Esophagus muscularis mucosa (tissue), 3 donors: Measurements from ENCODE around the gene EXOSC5.

Experiments used
- CTCF ChIP-seq, 3 experiments: fragments of 200-600 bp in 2 of 3; fragments of 450-650 bp in 1 of 3; sonication (generic) in 2 of 3; IDR thresholded peaks; one replicate each; pipeline ENCODE4 v1.5.1; 2017 to 2019; ENCODE audit warnings: antibody characterized with exemption in 3 of 3, mild to moderate bottlenecking in 2 of 3, moderate library complexity in 1 of 3
- POLR2A ChIP-seq: fragments of 450-650 bp; IDR thresholded peaks from one replicate; pipeline ENCODE4 v1.6.1; 2017; ENCODE audit warnings: antibody characterized with exemption, moderate library complexity, mild to moderate bottlenecking, low read depth

- TF ChIP-seq CTCF (IDR thresholded peaks at IDR 0.05) (no peak), POLR2A (no peak)
These were observed 27.4 kb upstream of the EXOSC5 start for GRCh38 chr19:41424335-41425173.
